Lower lobe of right lung (tissue), 2 donors: Measurements from ENCODE around the gene RPS21. TPM values are rescaled to one million over a fixed set of nuclear protein-coding genes. Genes with fewer than 3 reads are reported as not detected.

Source experiments
- ATAC-seq, 2 donors: fragments of 200-7000 bp; cut with Tn5 transposase; one replicate each; pipeline ENCODE4 v1.9.1; 2020 to 2022; ENCODE audit warnings: mild to moderate bottlenecking in 2 of 2, moderate library complexity in 2 of 2
- DNase-seq: peaks from one replicate; pipeline ENCODE4 v3.0.0-alpha.2; 2020
- H3K27ac ChIP-seq: fragments of 200-600 bp; one replicate; pipeline ENCODE4 v1.8.0; 2022
- H3K27me3 ChIP-seq: fragments of 200-600 bp; one replicate; pipeline ENCODE4 v1.8.0; 2022; ENCODE audit warnings: low read depth
- H3K36me3 ChIP-seq: fragments of 200-600 bp; one replicate; pipeline ENCODE4 v1.8.0; 2022; ENCODE audit warnings: mild to moderate bottlenecking
- H3K4me1 ChIP-seq: fragments of 200-600 bp; one replicate; pipeline ENCODE4 v1.8.0; 2022
- H3K4me3 ChIP-seq: fragments of 200-600 bp; one replicate; pipeline ENCODE4 v1.8.0; 2022; ENCODE audit warnings: mild to moderate bottlenecking
- H3K9me3 ChIP-seq: fragments of 200-600 bp; one replicate; pipeline ENCODE4 v1.8.0; 2022
- CTCF ChIP-seq: fragments of 200-600 bp; IDR thresholded peaks from one replicate; pipeline ENCODE4 v1.8.0; 2022; ENCODE audit warnings: antibody characterized with exemption, mild to moderate bottlenecking
- intact Hi-C: fragments of 100-400 bp; cut with DNase I; formaldehyde crosslinking; loops from one replicate; pipeline ENCODE4 v1.11.0; 2022
- total RNA-seq: library from RNA; stranded (reverse); fragmentation: NEBNext Ultra II Directional; extraction: Animal tissue kit (Norgen Biotek cat#: 25700); gene quantifications from one replicate; pipeline ENCODE4 v1.2.1, GENCODE V29; 2021
- donor health status: DM: no; HTN: yes; CAD: no; lungs with severe emphysema.

The RPS21 gene
- total RNA-seq, 1 donor from 2014 or later: 1,104 TPM

- DNase-seq (no peak), ATAC-seq (no peak)
- no peaks in the 10 kb centered on the region for H3K4me1 ChIP-seq
- TF ChIP-seq CTCF: no peak
- H3K36me3 ChIP-seq: peaks cover 11% of the 10 kb centered on the region
- no peaks in the 10 kb centered on the region for H3K9me3 ChIP-seq
- intact Hi-C loops: no loop called here
- H3K27me3 ChIP-seq: no peaks in the 10 kb centered on the region
- no peak overlapping the region for H3K27ac ChIP-seq
- H3K4me3 ChIP-seq: no peak overlapping the region
Observed at GRCh38 chr20:62396367-62397239, 9.7 kb downstream of the RPS21 start.

- ATAC-seq (no peak), DNase-seq (no peak)
- no peaks in the 10 kb centered on the region for H3K9me3 ChIP-seq
- TF ChIP-seq CTCF: no peak
- H3K27me3 ChIP-seq: no peaks in the 10 kb centered on the region
- H3K36me3 ChIP-seq: peaks cover 17% of the 10 kb centered on the region
- no peak overlapping the region for H3K27ac ChIP-seq
- H3K4me3 ChIP-seq: no peak overlapping the region
- intact Hi-C loops: no loop called here
- H3K4me1 ChIP-seq: no peaks in the 10 kb centered on the region
Observed at GRCh38 chr20:62398120-62398821, 11.4 kb downstream of the RPS21 start.

GRCh38 chr20:62400021-62400420, 13.1 kb downstream of the RPS21 start:
- Histone ChIP-seq H3K27ac (no peak overlapping the region), H3K4me3 (no peak overlapping the region), H3K4me1 (no peaks in the 10 kb centered on the region), H3K27me3 (no peaks in the 10 kb centered on the region), H3K9me3 (no peaks in the 10 kb centered on the region), H3K36me3 (peaks cover 10% of the 10 kb centered on the region)
- no peak for ATAC-seq
- no peak for DNase-seq
- TF ChIP-seq CTCF: no peak
- intact Hi-C loops: no loop called here

GRCh38 chr20:62400541-62400940, 13.6 kb downstream of the RPS21 start:
- no peak for TF ChIP-seq CTCF
- ATAC-seq: no peak
- intact Hi-C loops: no loop called here

GRCh38 chr20:62401331-62401779, 14.5 kb downstream of the RPS21 start:
- no peak for ATAC-seq

More at GRCh38 chr20:62400541-62400940, 13.6 kb downstream of the RPS21 start:
- Histone ChIP-seq H3K4me3 (no peak overlapping the region), H3K27me3 (no peaks in the 10 kb centered on the region), H3K9me3 (no peaks in the 10 kb centered on the region), H3K27ac (no peak overlapping the region), H3K4me1 (peaks cover 5% of the 10 kb centered on the region), H3K36me3 (peaks cover 10% of the 10 kb centered on the region)
- DNase-seq: no peak

More at GRCh38 chr20:62401331-62401779, 14.5 kb downstream of the RPS21 start:
- Histone ChIP-seq H3K4me1 (peaks cover 13% of the 10 kb centered on the region), H3K27me3 (no peaks in the 10 kb centered on the region), H3K4me3 (no peak overlapping the region), H3K36me3 (peaks cover 10% of the 10 kb centered on the region), H3K9me3 (no peaks in the 10 kb centered on the region), H3K27ac (no peak overlapping the region)
- no peak for DNase-seq
- intact Hi-C loops: no loop called here
- no peak for TF ChIP-seq CTCF
